Esophagus squamous epithelium (tissue), 4 donors: ENCODE data around the gene WDR19.

Source experiments
- POLR2A ChIP-seq, 4 donors: fragments of 450-650 bp; IDR thresholded peaks; one replicate each; pipeline ENCODE4 v1.6.1; 2017; ENCODE audit warnings: antibody characterized with exemption in 4 of 4, mild to moderate bottlenecking in 4 of 4, moderate library complexity in 3 of 4
- TF ChIP-seq, protein P1 (sequence below), 6 experiments: fragments of 450-650 bp in 4 of 6; fragments of 200-600 bp in 2 of 6; sonication (generic) in 2 of 6; IDR thresholded peaks; one replicate each; pipeline ENCODE4 v1.5.1; 2016 to 2019; ENCODE audit warnings: antibody characterized with exemption in 6 of 6, mild to moderate bottlenecking in 4 of 6, moderate library complexity in 4 of 6

DNA sequence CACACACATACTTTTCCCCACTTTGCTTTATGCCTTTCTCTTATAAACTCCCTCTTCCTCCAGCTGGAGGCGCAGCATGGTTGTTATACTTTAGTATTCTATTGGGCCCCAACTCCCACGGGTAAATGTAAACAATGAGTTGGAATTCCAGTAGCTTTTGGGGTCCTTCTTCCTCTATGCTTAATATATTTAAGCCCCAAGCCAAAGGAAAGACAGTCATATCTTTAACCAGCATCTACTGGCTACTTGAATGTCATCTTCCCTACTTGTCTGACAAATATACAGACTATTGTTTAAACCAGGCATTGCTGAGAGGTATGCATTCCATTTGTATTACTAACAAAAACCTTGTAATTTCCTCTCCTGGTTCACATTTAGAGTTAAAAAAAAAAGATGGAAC lies 72.9 kb downstream of the WDR19 start:
- no peak for TF ChIP-seq POLR2A (IDR thresholded peaks at IDR 0.05)
- TF ChIP-seq, protein P1, sequence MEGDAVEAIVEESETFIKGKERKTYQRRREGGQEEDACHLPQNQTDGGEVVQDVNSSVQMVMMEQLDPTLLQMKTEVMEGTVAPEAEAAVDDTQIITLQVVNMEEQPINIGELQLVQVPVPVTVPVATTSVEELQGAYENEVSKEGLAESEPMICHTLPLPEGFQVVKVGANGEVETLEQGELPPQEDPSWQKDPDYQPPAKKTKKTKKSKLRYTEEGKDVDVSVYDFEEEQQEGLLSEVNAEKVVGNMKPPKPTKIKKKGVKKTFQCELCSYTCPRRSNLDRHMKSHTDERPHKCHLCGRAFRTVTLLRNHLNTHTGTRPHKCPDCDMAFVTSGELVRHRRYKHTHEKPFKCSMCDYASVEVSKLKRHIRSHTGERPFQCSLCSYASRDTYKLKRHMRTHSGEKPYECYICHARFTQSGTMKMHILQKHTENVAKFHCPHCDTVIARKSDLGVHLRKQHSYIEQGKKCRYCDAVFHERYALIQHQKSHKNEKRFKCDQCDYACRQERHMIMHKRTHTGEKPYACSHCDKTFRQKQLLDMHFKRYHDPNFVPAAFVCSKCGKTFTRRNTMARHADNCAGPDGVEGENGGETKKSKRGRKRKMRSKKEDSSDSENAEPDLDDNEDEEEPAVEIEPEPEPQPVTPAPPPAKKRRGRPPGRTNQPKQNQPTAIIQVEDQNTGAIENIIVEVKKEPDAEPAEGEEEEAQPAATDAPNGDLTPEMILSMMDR (IDR thresholded peaks at IDR 0.05) = no peak
